CD4-positive, CD25-positive, alpha-beta regulatory T cell (primary cell): ENCODE measurements around the gene CD72. TPM values are rescaled to one million over a fixed set of nuclear protein-coding genes. Genes with fewer than 3 reads are reported as not detected.
"Not testable (repeated sequence)": the region's sequence is repeated elsewhere in the genome, so short reads cannot be mapped to it uniquely, and the experiment has no call there.

Experiments
- ATAC-seq, 2 donors: fragments of 150-1000 bp; cut with Tn5 transposase; one replicate each; pipeline ENCODE4 v1.10.0; 2021; ENCODE audit warnings: low read depth in 2 of 2, moderate number of reproducible peaks in 2 of 2, moderate library complexity in 1 of 2
- DNase-seq, 3 donors: peaks; one replicate each; pipeline versions ENCODE4 v3.0.0 to v3.0.0-alpha.2; 2012 to 2022; ENCODE audit warnings: mixed read lengths in 1 of 3
- H3K27ac ChIP-seq: one replicate; pipeline ENCODE4 v1.7.0; 2013; ENCODE audit warnings: mild to moderate bottlenecking, low read length; ENCODE audit not compliant: insufficient read depth, poor library complexity, severe bottlenecking
- H3K27me3 ChIP-seq: one replicate; pipeline ENCODE4 v1.7.0; 2013; ENCODE audit warnings: low read length; ENCODE audit not compliant: control insufficient read depth, insufficient read depth
- H3K36me3 ChIP-seq: one replicate; pipeline ENCODE4 v1.7.0; 2013; ENCODE audit warnings: mild to moderate bottlenecking, low read length, moderate library complexity; ENCODE audit not compliant: control insufficient read depth, insufficient read depth
- H3K4me1 ChIP-seq: 2 replicates; pipeline ENCODE4 v1.7.0; 2013; ENCODE audit warnings: mild to moderate bottlenecking, low read length; ENCODE audit not compliant: insufficient read depth, control insufficient read depth, poor library complexity, severe bottlenecking
- H3K4me3 ChIP-seq: one replicate; pipeline ENCODE4 v1.7.0; 2013; ENCODE audit warnings: low read depth, mild to moderate bottlenecking, low read length, moderate library complexity
- H3K9me3 ChIP-seq, 2 experiments: 1 replicate in 1 of 2; 2 replicates in 1 of 2; pipeline ENCODE4 v1.7.0; 2013; ENCODE audit warnings: low read length in 2 of 2, mild to moderate bottlenecking in 1 of 2, moderate library complexity in 1 of 2; ENCODE audit not compliant: control insufficient read depth in 2 of 2
- H3K27ac Mint-ChIP-seq, 3 donors: one replicate each; pipeline ENCODE4 v1.8.0; 2020 to 2022; ENCODE audit warnings: mild to moderate bottlenecking in 3 of 3, mixed read lengths in 3 of 3, moderate library complexity in 2 of 3
- H3K27me3 Mint-ChIP-seq: one replicate; pipeline ENCODE4 v1.8.0; 2022; ENCODE audit warnings: mild to moderate bottlenecking, mixed read lengths
- H3K36me3 Mint-ChIP-seq: one replicate; pipeline ENCODE4 v1.8.0; 2020; ENCODE audit warnings: mixed read lengths
- H3K4me1 Mint-ChIP-seq, 4 donors: one replicate each; pipeline ENCODE4 v1.8.0; 2020 to 2022; ENCODE audit warnings: mixed read lengths in 4 of 4, mild to moderate bottlenecking in 1 of 4
- H3K4me3 Mint-ChIP-seq, 4 donors: one replicate each; pipeline ENCODE4 v1.8.0; 2020 to 2022; ENCODE audit warnings: mild to moderate bottlenecking in 4 of 4, mixed read lengths in 4 of 4, moderate library complexity in 3 of 4
- H3K9me3 Mint-ChIP-seq, 7 donors: one replicate each; pipeline ENCODE4 v1.8.0; 2020 to 2022; ENCODE audit warnings: mixed read lengths in 7 of 7, mild to moderate bottlenecking in 3 of 7, moderate library complexity in 2 of 7
- polyA plus RNA-seq, 4 donors: library from polyadenylated mRNA; unstranded; fragments of 300-500 nt; fragmentation: Illumina TruSeq; gene quantifications; one replicate each; pipeline ENCODE4 v1.2.3, GENCODE V29; 2021
- total RNA-seq: library from RNA; stranded (reverse); gene quantifications from one replicate; pipeline ENCODE4 v1.2.3, GENCODE V29; 2022

CD72 gene
- total and polyA plus RNA-seq, 5 donors from 2014 or later, result 1.0 to 7.9 (median 2.7) TPM

GRCh38 chr9:35646533-35647265, 28.5 kb upstream of the CD72 start:
- H3K4me3 ChIP-seq, result peak overlapping the region; percentile 90
- H3K9me3 Mint-ChIP-seq, result peaks cover 0 to 2% (median 0%) of the 10 kb centered on the region in 7 donors
- H3K36me3 Mint-ChIP-seq, result peaks cover 5% of the 10 kb centered on the region
- DNase-seq, result peak; percentile 87 to 96 (median 93)
- peaks cover 64% of the 10 kb centered on the region for H3K4me1 ChIP-seq
- H3K36me3 ChIP-seq, result peaks cover 5% of the 10 kb centered on the region
- H3K27ac Mint-ChIP-seq, result peak overlapping the region; percentile 95 to 98 (median 98)
- H3K27ac ChIP-seq, result peak overlapping the region; percentile 93
- peak overlapping the region; percentile 96 to 100 (median 97) for H3K4me3 Mint-ChIP-seq
- peak; percentile 86 to 90 for ATAC-seq
- H3K9me3 ChIP-seq, result no peaks in the 10 kb centered on the region
- peaks cover 4 to 72% (median 45%) of the 10 kb centered on the region in 4 donors for H3K4me1 Mint-ChIP-seq
- no peaks in the 10 kb centered on the region for H3K27me3 ChIP-seq
- peaks cover 12% of the 10 kb centered on the region for H3K27me3 Mint-ChIP-seq

GRCh38 chr9:35646153-35646532, 27.9 kb upstream of the CD72 start:
- Mint-ChIP-seq H3K4me1 (peaks cover 4 to 67% (median 43%) of the 10 kb centered on the region in 4 donors), H3K27ac (peak overlapping the region; percentile 95 to 98 (median 98))
- H3K4me1 ChIP-seq, result peaks cover 59% of the 10 kb centered on the region

GRCh38 chr9:35645736-35646135, 27.5 kb upstream of the CD72 start:
- not testable (repeated sequence) for H3K36me3 ChIP-seq, H3K27me3 ChIP-seq, DNase-seq, H3K9me3 Mint-ChIP-seq, ATAC-seq, H3K36me3 Mint-ChIP-seq, H3K9me3 ChIP-seq
- peaks cover 55% of the 10 kb centered on the region for H3K4me1 ChIP-seq
- peaks cover 4 to 64% (median 43%) of the 10 kb centered on the region in 4 donors for H3K4me1 Mint-ChIP-seq
- H3K27me3 Mint-ChIP-seq, result peaks cover 12% of the 10 kb centered on the region
- H3K27ac ChIP-seq, result peak overlapping the region; percentile 93
- peak overlapping the region; percentile 90 for H3K4me3 ChIP-seq
- H3K4me3 Mint-ChIP-seq, result peak overlapping the region; percentile 96 to 100 (median 97)
- peak overlapping the region; percentile 95 to 98 (median 98) for H3K27ac Mint-ChIP-seq

More at GRCh38 chr9:35646153-35646532, 27.9 kb upstream of the CD72 start:
- Histone ChIP-seq H3K9me3 (no peaks in the 10 kb centered on the region), H3K36me3 (peaks cover 5% of the 10 kb centered on the region), H3K27me3 (no peaks in the 10 kb centered on the region), H3K27ac (peak overlapping the region; percentile 93), H3K4me3 (peak overlapping the region; percentile 90)
- no peak for ATAC-seq
- Mint-ChIP-seq H3K4me3 (peak overlapping the region; percentile 96 to 100 (median 97)), H3K9me3 (peaks cover 0 to 2% (median 0%) of the 10 kb centered on the region in 7 donors), H3K27me3 (peaks cover 12% of the 10 kb centered on the region), H3K36me3 (peaks cover 5% of the 10 kb centered on the region)
- DNase-seq, result peak in 1 of 3 donors; percentile 62

- Mint-ChIP-seq H3K27me3 (peaks cover 11% of the 10 kb centered on the region), H3K27ac (peak overlapping the region in 2 of 3 donors; percentile 76 to 87), H3K4me3 (peak overlapping the region in 2 of 4 donors; percentile 13 to 41), H3K4me1 (peaks cover 14 to 69% (median 44%) of the 10 kb centered on the region in 4 donors), H3K36me3 (peaks cover 4% of the 10 kb centered on the region), H3K9me3 (peaks cover 0 to 2% (median 0%) of the 10 kb centered on the region in 7 donors)
- no peak overlapping the region for H3K27ac ChIP-seq
- H3K36me3 ChIP-seq, result peaks cover 5% of the 10 kb centered on the region
- peaks cover 37% of the 10 kb centered on the region for H3K4me1 ChIP-seq
- no peak overlapping the region for H3K4me3 ChIP-seq
- ATAC-seq, result no peak
- H3K9me3 ChIP-seq, result no peaks in the 10 kb centered on the region
- no peak for DNase-seq
- H3K27me3 ChIP-seq, result no peaks in the 10 kb centered on the region
Measured at GRCh38 chr9:35643046-35643445, 24.8 kb upstream of the CD72 start.

- not testable (repeated sequence) for DNase-seq, H3K27me3 ChIP-seq, ATAC-seq, H3K36me3 Mint-ChIP-seq, H3K9me3 ChIP-seq, H3K27ac ChIP-seq, H3K36me3 ChIP-seq, H3K27me3 Mint-ChIP-seq, H3K9me3 Mint-ChIP-seq, H3K4me3 ChIP-seq
- Mint-ChIP-seq H3K4me3 (peak overlapping the region in 1 of 4 donors; percentile 15), H3K4me1 (peaks cover 14 to 68% (median 39%) of the 10 kb centered on the region in 4 donors), H3K27ac (peak overlapping the region in 1 of 3 donors; percentile 38)
- H3K4me1 ChIP-seq, result peaks cover 27% of the 10 kb centered on the region
Measured at GRCh38 chr9:35641478-35641877, 23.3 kb upstream of the CD72 start.

GRCh38 chr9:35640431-35640830, 22.2 kb upstream of the CD72 start:
- not testable (repeated sequence) for ATAC-seq, H3K9me3 ChIP-seq, H3K27me3 Mint-ChIP-seq, H3K4me3 ChIP-seq, H3K27me3 ChIP-seq, H3K36me3 ChIP-seq, H3K27ac ChIP-seq, H3K36me3 Mint-ChIP-seq, H3K9me3 Mint-ChIP-seq, DNase-seq
- peaks cover 14 to 67% (median 38%) of the 10 kb centered on the region in 4 donors for H3K4me1 Mint-ChIP-seq
- peak overlapping the region in 1 of 3 donors; percentile 92 for H3K27ac Mint-ChIP-seq
- peaks cover 17% of the 10 kb centered on the region for H3K4me1 ChIP-seq
- H3K4me3 Mint-ChIP-seq, result peak overlapping the region in 1 of 4 donors; percentile 60

- H3K4me1 Mint-ChIP-seq, result peaks cover 12 to 62% (median 37%) of the 10 kb centered on the region in 4 donors
- H3K36me3 Mint-ChIP-seq, result peaks cover 4% of the 10 kb centered on the region
- no peaks in the 10 kb centered on the region for H3K27me3 Mint-ChIP-seq
- Histone ChIP-seq H3K9me3 (no peaks in the 10 kb centered on the region), H3K36me3 (peaks cover 5% of the 10 kb centered on the region), H3K27ac (peak overlapping the region; percentile 55), H3K27me3 (no peaks in the 10 kb centered on the region), H3K4me1 (peaks cover 14% of the 10 kb centered on the region), H3K4me3 (peak overlapping the region; percentile 23)
- H3K4me3 Mint-ChIP-seq, result peak overlapping the region in 1 of 4 donors; percentile 67
- no peaks in the 10 kb centered on the region for H3K9me3 Mint-ChIP-seq
- ATAC-seq (no peak), DNase-seq (no peak)
- peak overlapping the region; percentile 45 to 77 (median 63) for H3K27ac Mint-ChIP-seq
Measured at GRCh38 chr9:35639631-35640030, 21.4 kb upstream of the CD72 start.
